Effector memory CD8-positive, alpha-beta T cell (primary cell): ENCODE data around the gene F3.

Experiments
- ATAC-seq: fragments of 150-1000 bp; cut with Tn5 transposase; replicated peaks from 2 replicates; pipeline ENCODE4 v1.10.0; 2021; ENCODE audit warnings: mild to moderate bottlenecking, moderate library complexity
- DNase-seq, 3 experiments: peaks; one replicate each; pipeline ENCODE4 v3.0.0; 2021
- H3K27ac Mint-ChIP-seq, 2 donors: one replicate each; pipeline ENCODE4 v1.8.0; 2022; ENCODE audit warnings: mild to moderate bottlenecking in 2 of 2, mixed read lengths in 2 of 2, moderate library complexity in 2 of 2
- H3K27me3 Mint-ChIP-seq, 2 donors: one replicate each; pipeline ENCODE4 v1.8.0; 2022; ENCODE audit warnings: mixed read lengths in 2 of 2
- H3K36me3 Mint-ChIP-seq: one replicate; pipeline ENCODE4 v1.8.0; 2022; ENCODE audit warnings: mild to moderate bottlenecking, moderate library complexity, mixed read lengths; ENCODE audit not compliant: insufficient read depth
- H3K4me1 Mint-ChIP-seq, 2 donors: one replicate each; pipeline ENCODE4 v1.8.0; 2022; ENCODE audit warnings: low read depth in 2 of 2, mixed read lengths in 2 of 2
- H3K4me3 Mint-ChIP-seq, 2 donors: one replicate each; pipeline ENCODE4 v1.8.0; 2022; ENCODE audit warnings: mild to moderate bottlenecking in 2 of 2, mixed read lengths in 2 of 2, moderate library complexity in 2 of 2
- H3K9me3 Mint-ChIP-seq, 2 donors: one replicate each; pipeline ENCODE4 v1.8.0; 2022; ENCODE audit warnings: mixed read lengths in 2 of 2

The F3 gene

DNA sequence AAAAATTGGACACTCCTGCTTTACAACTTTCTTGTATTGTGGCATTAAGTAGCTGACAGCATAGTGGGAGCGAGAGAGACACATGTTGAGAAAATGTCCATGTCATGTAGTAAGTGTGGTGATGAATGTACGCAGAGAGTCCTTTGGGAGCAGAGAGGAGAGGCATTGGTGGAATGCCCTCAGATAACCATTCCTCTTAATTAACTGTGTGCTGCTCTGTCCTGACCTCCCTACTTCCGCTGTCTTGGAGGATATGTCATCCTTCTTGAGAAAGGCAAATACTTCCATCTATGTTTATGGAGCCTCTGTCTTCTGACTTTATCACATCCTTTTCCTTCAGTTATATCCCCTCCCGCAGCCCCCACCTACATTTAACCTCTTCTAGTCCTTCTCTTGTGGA, 38.4 kb downstream of the F3 start:
- ATAC-seq (no peak), DNase-seq (no peak)
- Mint-ChIP-seq H3K4me1 (peaks cover 2 to 6% of the 10 kb centered on the region in 2 donors), H3K27me3 (no peaks in the 10 kb centered on the region), H3K36me3 (peaks cover 37% of the 10 kb centered on the region), H3K27ac (no peak overlapping the region), H3K9me3 (no peaks in the 10 kb centered on the region), H3K4me3 (no peak overlapping the region)

GRCh38 chr1:94501935-94502334, 39.6 kb downstream of the F3 start:
- H3K9me3 Mint-ChIP-seq = no peaks in the 10 kb centered on the region
- H3K4me1 Mint-ChIP-seq = peaks cover 2 to 6% of the 10 kb centered on the region in 2 donors
- no peaks in the 10 kb centered on the region for H3K27me3 Mint-ChIP-seq
- H3K27ac Mint-ChIP-seq = no peak overlapping the region
- no peak for DNase-seq
- ATAC-seq = no peak
- no peak overlapping the region for H3K4me3 Mint-ChIP-seq
- peaks cover 37% of the 10 kb centered on the region for H3K36me3 Mint-ChIP-seq

DNA sequence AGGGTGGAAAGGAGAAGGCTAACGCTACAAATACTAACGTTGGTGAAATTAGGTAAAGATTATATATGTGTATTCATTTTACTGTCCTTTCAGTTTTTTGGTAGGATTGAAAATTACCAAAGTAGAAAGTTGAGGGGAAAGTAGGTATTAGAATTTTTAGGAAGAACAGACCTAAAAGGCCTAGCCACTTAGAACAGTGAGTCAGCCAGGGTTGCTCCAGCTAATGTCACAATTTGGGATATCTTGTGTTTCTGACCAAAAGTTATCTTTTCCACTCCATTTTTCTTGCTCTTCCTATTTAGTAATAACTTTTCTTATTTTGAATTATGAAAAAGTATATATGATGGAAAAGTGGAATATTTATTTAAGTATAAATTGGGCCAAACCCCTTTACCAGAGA, 40.1 kb downstream of the F3 start:
- ATAC-seq (no peak), DNase-seq (no peak)
- Mint-ChIP-seq H3K27me3 (no peaks in the 10 kb centered on the region), H3K9me3 (no peaks in the 10 kb centered on the region), H3K36me3 (peaks cover 37% of the 10 kb centered on the region), H3K27ac (no peak overlapping the region), H3K4me3 (no peak overlapping the region), H3K4me1 (peaks cover 2 to 6% of the 10 kb centered on the region in 2 donors)

DNA sequence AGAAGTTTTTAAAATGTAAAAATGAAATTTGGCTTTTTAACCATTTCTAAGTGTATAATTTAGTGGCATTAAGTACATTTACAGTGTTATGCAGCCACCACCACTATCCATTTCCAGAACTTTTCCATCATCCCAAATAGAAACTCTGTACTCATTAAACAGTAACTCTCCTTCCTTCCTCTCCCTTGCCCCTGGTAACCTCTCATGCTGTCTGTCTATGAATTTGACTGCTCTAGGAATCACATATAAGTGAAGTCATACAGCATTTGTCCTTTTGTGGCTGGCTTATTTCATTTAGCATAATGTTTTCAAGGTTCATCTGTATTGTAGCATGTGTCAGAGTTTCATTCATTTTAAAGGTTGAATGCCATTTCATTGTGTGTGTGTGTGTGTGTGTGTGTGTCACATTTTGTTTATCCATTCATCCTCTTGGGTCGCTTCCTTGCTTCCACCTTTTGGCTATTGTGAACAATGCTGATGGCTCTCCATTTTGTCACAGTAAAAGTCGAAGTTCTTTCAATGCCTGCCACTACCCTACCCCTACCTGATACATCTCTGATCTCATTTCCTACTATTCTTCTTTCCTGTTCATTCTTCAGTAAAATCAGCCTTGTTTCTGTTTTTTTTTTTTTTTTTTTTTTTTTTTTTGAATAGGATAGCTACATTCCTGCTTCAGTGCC, 45.3 kb downstream of the F3 start:
- ATAC-seq = no peak
- H3K27ac Mint-ChIP-seq = no peak overlapping the region
- no peak overlapping the region for H3K4me3 Mint-ChIP-seq
- peaks cover 30% of the 10 kb centered on the region for H3K36me3 Mint-ChIP-seq
- H3K4me1 Mint-ChIP-seq = no peaks in the 10 kb centered on the region
- H3K27me3 Mint-ChIP-seq = no peaks in the 10 kb centered on the region
- DNase-seq = no peak
- no peaks in the 10 kb centered on the region for H3K9me3 Mint-ChIP-seq

GRCh38 chr1:94490556-94490955, 51.0 kb downstream of the F3 start:
- Mint-ChIP-seq H3K27me3 (no peaks in the 10 kb centered on the region), H3K9me3 (no peaks in the 10 kb centered on the region), H3K27ac (no peak overlapping the region), H3K4me3 (no peak overlapping the region), H3K4me1 (no peaks in the 10 kb centered on the region), H3K36me3 (peaks cover 23% of the 10 kb centered on the region)
- DNase-seq (no peak), ATAC-seq (no peak)

- ATAC-seq (no peak), DNase-seq (no peak)
- Mint-ChIP-seq H3K4me1 (no peaks in the 10 kb centered on the region), H3K4me3 (no peak overlapping the region), H3K27ac (no peak overlapping the region), H3K9me3 (no peaks in the 10 kb centered on the region), H3K36me3 (peaks cover 31% of the 10 kb centered on the region), H3K27me3 (no peaks in the 10 kb centered on the region)
Observed at GRCh38 chr1:94486990-94487389, 54.6 kb downstream of the F3 start.

DNA sequence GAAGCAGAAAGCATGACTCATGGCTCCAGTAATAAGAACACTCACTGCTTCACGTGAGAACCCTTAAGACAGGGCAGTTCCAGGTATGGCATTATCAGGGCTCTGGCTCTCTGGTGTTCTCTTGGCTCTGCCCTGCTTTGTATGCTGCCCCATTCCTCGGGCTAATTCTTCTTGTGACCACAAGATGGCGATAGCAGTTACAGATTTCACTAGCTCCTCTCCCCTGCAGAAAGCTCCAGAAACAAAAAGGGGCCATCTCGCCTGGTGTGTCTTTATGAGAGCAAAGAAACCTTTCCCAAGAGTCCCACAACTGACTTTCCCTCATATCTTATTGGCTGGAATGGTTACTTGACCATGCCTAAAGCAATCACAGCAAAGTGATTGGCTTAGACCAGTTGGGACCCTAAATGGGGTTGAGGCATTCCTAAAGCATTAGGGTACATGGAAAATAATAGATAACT, 60.1 kb downstream of the F3 start:
- peak; percentile 83 for ATAC-seq
- Mint-ChIP-seq H3K27me3 (no peaks in the 10 kb centered on the region), H3K4me3 (no peak overlapping the region), H3K9me3 (no peaks in the 10 kb centered on the region), H3K36me3 (peaks cover 16% of the 10 kb centered on the region), H3K4me1 (peaks cover 0 to 10% of the 10 kb centered on the region in 2 donors), H3K27ac (no peak overlapping the region)
- DNase-seq = peak; percentile 21 to 29 (median 26)

DNA sequence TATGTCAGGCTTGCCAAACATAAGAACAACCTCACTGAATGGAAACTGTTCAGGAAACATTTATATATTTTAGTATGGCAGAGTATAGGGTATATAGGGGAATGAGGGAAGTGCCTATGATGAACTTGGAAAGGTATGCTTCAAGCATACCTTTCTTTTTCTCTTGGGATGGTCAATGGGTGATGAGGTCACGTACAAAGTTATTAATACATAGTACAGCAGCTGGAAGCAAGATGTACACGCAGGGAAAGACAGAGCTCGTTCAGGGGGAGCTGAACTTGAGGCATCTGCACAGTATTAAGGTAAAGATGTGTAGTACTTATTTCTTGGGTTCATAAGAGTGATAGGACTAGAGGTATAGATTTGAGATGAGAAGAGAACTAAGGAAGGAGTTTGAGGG, 61.9 kb downstream of the F3 start:
- Mint-ChIP-seq H3K4me1 (peaks cover 2 to 14% of the 10 kb centered on the region in 2 donors), H3K9me3 (no peaks in the 10 kb centered on the region), H3K27ac (no peak overlapping the region), H3K4me3 (no peak overlapping the region), H3K36me3 (peaks cover 18% of the 10 kb centered on the region), H3K27me3 (no peaks in the 10 kb centered on the region)
- ATAC-seq = no peak
- DNase-seq = no peak
